ENCODE data around the gene FBXO36. TPM values are rescaled to one million over a fixed set of nuclear protein-coding genes. Genes with fewer than 3 reads are reported as not detected.

Gene FBXO36
- total and polyA plus RNA-seq, 10 of the 15 experiments (the other 5 are each of a cell fraction or from before 2014, with no cell fraction given): 0.79 to 2.7 (median 1.3) TPM

DNA sequence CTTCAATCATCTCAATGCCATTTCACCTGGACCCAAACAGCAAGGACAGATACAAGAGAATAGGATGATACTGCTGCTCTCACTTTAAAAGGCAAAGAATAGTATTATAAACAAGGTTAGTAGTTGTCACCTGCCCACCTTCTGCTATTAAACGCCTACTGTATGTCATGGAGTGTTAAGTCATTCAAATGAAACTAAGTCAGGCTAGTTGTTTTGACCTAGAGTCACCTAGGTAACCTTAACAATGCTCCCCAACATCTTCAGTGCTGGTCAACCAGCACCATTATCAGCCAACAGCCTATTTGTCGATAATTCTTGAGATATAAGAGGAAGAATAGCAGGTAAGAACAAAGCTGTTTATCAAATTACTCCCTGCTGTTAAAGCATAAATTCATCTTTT lies 39.7 kb upstream of the FBXO36 start:
- intact Hi-C loops (cut with micrococcal nuclease; ENCODE audit: unreplicated experiment) (no loop called here), in situ Hi-C loops (cut with MboI) (no loop called here)
- ChIA-PET RAD21 (ENCODE audit: unreplicated experiment) (no interaction called here), CTCF (interaction anchor here (1.3 kb wide), 1 partner anchor 81 kb away, joined by 4 read pairs; no protein-coding TSS in a partner anchor), POLR2A (interaction anchor here (0.6 kb wide), 1 partner anchor 132 kb away, joined by 3 read pairs; no protein-coding TSS in a partner anchor), SMC1A (ENCODE audit: uncharacterized antibody, unreplicated experiment) (interaction anchor here (1.4 to 1.5 kb wide), 2 partner anchors 20 to 81 kb away, joined by 3 to 5 read pairs; no protein-coding TSS in a partner anchor)
- Histone ChIP-seq H3K4me1 (ENCODE audit: control insufficient read depth, insufficient read depth, low read length) (peaks cover 18% of the 10 kb centered on the region; the same call in 1 of the 2 replicates), H3K36me3 (ENCODE audit: control insufficient read depth in 2 of 2, insufficient read depth in 2 of 2, low read length in 1 of 2) (peaks cover 2 to 26% of the 10 kb centered on the region in 2 experiments), H2AFZ (ENCODE audit: control insufficient read depth, low read depth, low read length) (no peak overlapping the region), H3K4me2 (ENCODE audit: control insufficient read depth, insufficient read depth) (no peak overlapping the region), H3K27ac (ENCODE audit: control insufficient read depth, insufficient read depth) (no peak overlapping the region), H3K9me3 (replicated peaks; ENCODE audit: control insufficient read depth, insufficient read depth, low read length) (no peaks in the 10 kb centered on the region), H4K20me1 (ENCODE audit: control insufficient read depth, insufficient read depth) (no peaks in the 10 kb centered on the region), H3K9ac (ENCODE audit: control insufficient read depth, insufficient read depth, low read length) (no peak overlapping the region), H3K4me3 (no peak overlapping the region), H3K27me3 (replicated peaks in 1 of 2; ENCODE audit: control insufficient read depth in 2 of 2, insufficient read depth in 2 of 2, low read length in 1 of 2) (no peaks in the 10 kb centered on the region), H3K79me2 (ENCODE audit: control insufficient read depth, insufficient read depth, low read length) (peaks cover 53% of the 10 kb centered on the region)
- no peak for DNase-seq (ENCODE audit: low read depth, low spot score)
- no peak for FAIRE-seq
- TF ChIP-seq MTA3 (IDR thresholded peaks at IDR 0.05; ENCODE audit: borderline replicate concordance, low read length) (no peak), ATF7 (IDR thresholded peaks at IDR 0.05; ENCODE audit: low read depth) (no peak), HDAC6 (IDR thresholded peaks at IDR 0.05; ENCODE audit: unreplicated experiment) (no peak), ESRRA (IDR thresholded peaks at IDR 0.05; ENCODE audit: low read length) (no peak), FOXK2 (IDR thresholded peaks at IDR 0.05) (no peak), TCF7 (IDR thresholded peaks at IDR 0.05; ENCODE audit: borderline replicate concordance) (no peak), RELA (IDR thresholded peaks at IDR 0.05; ENCODE audit: borderline replicate concordance, partially characterized antibody) (no peak), CREB1 (IDR thresholded peaks at IDR 0.05; ENCODE audit: low read depth) (no peak), NFXL1 (IDR thresholded peaks at IDR 0.05; ENCODE audit: borderline replicate concordance) (no peak), MTA2 (IDR thresholded peaks at IDR 0.05; ENCODE audit: low read depth) (no peak), RUNX3 (IDR thresholded peaks at IDR 0.05; ENCODE audit: low read length) (no peak), KDM1A (IDR thresholded peaks at IDR 0.05; ENCODE audit: borderline replicate concordance) (no peak)
- TF ChIP-seq, protein P1, sequence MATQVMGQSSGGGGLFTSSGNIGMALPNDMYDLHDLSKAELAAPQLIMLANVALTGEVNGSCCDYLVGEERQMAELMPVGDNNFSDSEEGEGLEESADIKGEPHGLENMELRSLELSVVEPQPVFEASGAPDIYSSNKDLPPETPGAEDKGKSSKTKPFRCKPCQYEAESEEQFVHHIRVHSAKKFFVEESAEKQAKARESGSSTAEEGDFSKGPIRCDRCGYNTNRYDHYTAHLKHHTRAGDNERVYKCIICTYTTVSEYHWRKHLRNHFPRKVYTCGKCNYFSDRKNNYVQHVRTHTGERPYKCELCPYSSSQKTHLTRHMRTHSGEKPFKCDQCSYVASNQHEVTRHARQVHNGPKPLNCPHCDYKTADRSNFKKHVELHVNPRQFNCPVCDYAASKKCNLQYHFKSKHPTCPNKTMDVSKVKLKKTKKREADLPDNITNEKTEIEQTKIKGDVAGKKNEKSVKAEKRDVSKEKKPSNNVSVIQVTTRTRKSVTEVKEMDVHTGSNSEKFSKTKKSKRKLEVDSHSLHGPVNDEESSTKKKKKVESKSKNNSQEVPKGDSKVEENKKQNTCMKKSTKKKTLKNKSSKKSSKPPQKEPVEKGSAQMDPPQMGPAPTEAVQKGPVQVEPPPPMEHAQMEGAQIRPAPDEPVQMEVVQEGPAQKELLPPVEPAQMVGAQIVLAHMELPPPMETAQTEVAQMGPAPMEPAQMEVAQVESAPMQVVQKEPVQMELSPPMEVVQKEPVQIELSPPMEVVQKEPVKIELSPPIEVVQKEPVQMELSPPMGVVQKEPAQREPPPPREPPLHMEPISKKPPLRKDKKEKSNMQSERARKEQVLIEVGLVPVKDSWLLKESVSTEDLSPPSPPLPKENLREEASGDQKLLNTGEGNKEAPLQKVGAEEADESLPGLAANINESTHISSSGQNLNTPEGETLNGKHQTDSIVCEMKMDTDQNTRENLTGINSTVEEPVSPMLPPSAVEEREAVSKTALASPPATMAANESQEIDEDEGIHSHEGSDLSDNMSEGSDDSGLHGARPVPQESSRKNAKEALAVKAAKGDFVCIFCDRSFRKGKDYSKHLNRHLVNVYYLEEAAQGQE (IDR thresholded peaks at IDR 0.05; ENCODE audit: low read depth, low read length): no peak
- TF ChIP-seq, protein P2, sequence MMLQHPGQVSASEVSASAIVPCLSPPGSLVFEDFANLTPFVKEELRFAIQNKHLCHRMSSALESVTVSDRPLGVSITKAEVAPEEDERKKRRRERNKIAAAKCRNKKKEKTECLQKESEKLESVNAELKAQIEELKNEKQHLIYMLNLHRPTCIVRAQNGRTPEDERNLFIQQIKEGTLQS (IDR thresholded peaks at IDR 0.05; ENCODE audit: borderline replicate concordance, extremely low read depth, low read depth, low read length): no peak
- TF ChIP-seq, protein P3, sequence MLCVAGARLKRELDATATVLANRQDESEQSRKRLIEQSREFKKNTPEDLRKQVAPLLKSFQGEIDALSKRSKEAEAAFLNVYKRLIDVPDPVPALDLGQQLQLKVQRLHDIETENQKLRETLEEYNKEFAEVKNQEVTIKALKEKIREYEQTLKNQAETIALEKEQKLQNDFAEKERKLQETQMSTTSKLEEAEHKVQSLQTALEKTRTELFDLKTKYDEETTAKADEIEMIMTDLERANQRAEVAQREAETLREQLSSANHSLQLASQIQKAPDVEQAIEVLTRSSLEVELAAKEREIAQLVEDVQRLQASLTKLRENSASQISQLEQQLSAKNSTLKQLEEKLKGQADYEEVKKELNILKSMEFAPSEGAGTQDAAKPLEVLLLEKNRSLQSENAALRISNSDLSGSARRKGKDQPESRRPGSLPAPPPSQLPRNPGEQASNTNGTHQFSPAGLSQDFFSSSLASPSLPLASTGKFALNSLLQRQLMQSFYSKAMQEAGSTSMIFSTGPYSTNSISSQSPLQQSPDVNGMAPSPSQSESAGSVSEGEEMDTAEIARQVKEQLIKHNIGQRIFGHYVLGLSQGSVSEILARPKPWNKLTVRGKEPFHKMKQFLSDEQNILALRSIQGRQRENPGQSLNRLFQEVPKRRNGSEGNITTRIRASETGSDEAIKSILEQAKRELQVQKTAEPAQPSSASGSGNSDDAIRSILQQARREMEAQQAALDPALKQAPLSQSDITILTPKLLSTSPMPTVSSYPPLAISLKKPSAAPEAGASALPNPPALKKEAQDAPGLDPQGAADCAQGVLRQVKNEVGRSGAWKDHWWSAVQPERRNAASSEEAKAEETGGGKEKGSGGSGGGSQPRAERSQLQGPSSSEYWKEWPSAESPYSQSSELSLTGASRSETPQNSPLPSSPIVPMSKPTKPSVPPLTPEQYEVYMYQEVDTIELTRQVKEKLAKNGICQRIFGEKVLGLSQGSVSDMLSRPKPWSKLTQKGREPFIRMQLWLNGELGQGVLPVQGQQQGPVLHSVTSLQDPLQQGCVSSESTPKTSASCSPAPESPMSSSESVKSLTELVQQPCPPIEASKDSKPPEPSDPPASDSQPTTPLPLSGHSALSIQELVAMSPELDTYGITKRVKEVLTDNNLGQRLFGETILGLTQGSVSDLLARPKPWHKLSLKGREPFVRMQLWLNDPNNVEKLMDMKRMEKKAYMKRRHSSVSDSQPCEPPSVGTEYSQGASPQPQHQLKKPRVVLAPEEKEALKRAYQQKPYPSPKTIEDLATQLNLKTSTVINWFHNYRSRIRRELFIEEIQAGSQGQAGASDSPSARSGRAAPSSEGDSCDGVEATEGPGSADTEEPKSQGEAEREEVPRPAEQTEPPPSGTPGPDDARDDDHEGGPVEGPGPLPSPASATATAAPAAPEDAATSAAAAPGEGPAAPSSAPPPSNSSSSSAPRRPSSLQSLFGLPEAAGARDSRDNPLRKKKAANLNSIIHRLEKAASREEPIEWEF (IDR thresholded peaks at IDR 0.05; ENCODE audit: insufficient replicate concordance, low read depth, low read length): no peak
- 46% methylated on average over 2 of the region's 2 CpGs for WGBS (ENCODE audit: insufficient coverage, insufficient replicate concordance, low lambda C conversion rate, missing lambda C conversion rate)
- peak; percentile 48 for ATAC-seq
- no TSS peak for BruUV-seq (replicated peaks)

Data from GM12878 (cell line).